ENCODE results near the gene MYRFL. TPM values are rescaled to one million over a fixed set of nuclear protein-coding genes. Genes with fewer than 3 reads are reported as not detected.

MYRFL gene
- polyA plus RNA-seq, 4 donors, result 16.7 to 56.5 (median 42.8) TPM

DNA sequence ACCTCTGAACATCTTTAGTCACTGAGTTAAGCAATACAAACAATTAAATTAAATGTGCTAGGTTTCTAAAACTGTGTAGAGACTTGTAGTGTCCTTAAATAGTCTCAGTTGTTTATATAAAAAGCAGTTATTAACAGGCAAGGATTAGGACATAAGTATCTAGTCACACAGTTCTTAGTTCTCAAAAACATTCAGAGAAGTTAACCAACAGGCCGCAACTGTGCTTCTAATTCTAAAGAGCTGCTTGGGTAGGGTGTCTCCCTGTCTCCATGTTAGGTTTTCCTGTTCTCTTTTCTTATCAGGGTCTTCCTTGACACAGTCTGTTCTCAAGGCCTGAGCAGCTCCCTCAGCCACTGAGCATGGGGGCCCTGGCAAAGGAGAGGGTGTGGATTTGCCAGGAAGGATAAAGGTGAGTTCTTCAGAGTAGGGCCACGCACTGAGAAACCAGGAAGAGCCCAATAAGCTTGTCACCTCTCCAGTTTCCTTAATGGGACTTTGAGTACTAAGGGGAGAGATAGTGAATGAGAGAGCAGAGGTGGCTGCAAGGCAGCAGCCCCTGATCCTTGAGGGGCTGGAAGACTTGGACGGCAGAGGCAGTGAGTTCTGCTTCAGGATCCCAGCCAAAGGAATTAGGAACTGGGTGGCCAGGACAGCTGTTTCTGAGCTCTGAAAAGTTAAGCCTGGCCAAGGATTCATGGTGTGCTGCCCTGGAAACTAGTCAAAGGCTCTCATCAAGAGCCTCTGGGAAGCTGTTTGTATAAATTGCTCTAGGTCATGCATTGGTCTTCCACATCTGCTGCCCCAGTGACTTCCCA is 177.3 kb downstream of the MYRFL start:
- Histone ChIP-seq H3K9me3 (ENCODE audit: control insufficient read depth in 2 of 2, insufficient read depth in 1 of 2, low read depth in 1 of 2, low read length in 1 of 2) (peaks cover 0 to 13% of the 10 kb centered on the region in 2 donors), H3K4me1 (ENCODE audit: control insufficient read depth in 3 of 3, insufficient read depth in 2 of 3, low read depth in 1 of 3, low read length in 2 of 3) (peaks cover 0 to 15% (median 8%) of the 10 kb centered on the region in 3 donors), H3K36me3 (ENCODE audit: control insufficient read depth in 3 of 3, insufficient read depth in 2 of 3, low read depth in 1 of 3, low read length in 3 of 3) (no peaks in the 10 kb centered on the region), H3K27ac (ENCODE audit: low read depth in 1 of 3, low read length in 2 of 3) (peak overlapping the region in 2 of 3 donors; percentile 30 to 71), H3K4me3 (ENCODE audit: low read depth in 1 of 3, low read length in 3 of 3) (no peak overlapping the region), H3K27me3 (ENCODE audit: control insufficient read depth in 3 of 3, insufficient read depth in 3 of 3, low read length in 3 of 3) (no peaks in the 10 kb centered on the region)
- 52 to 61% (median 57%) methylated on average over 3 of the region's 3 CpGs for WGBS, 3 donors
- FAIRE-seq (no peak), DNase-seq (peak; percentile 49 to 60)

- Histone ChIP-seq H3K27ac (ENCODE audit: low read depth in 1 of 3, low read length in 2 of 3) (peak overlapping the region in 1 of 3 donors; percentile 14), H3K36me3 (ENCODE audit: control insufficient read depth in 3 of 3, insufficient read depth in 2 of 3, low read depth in 1 of 3, low read length in 3 of 3) (no peaks in the 10 kb centered on the region), H3K9me3 (ENCODE audit: control insufficient read depth in 2 of 2, insufficient read depth in 1 of 2, low read depth in 1 of 2, low read length in 1 of 2) (peaks cover 0 to 13% of the 10 kb centered on the region in 2 donors), H3K4me1 (ENCODE audit: control insufficient read depth in 3 of 3, insufficient read depth in 2 of 3, low read depth in 1 of 3, low read length in 2 of 3) (peaks cover 0 to 15% (median 8%) of the 10 kb centered on the region in 3 donors), H3K27me3 (ENCODE audit: control insufficient read depth in 3 of 3, insufficient read depth in 3 of 3, low read length in 3 of 3) (no peaks in the 10 kb centered on the region), H3K4me3 (ENCODE audit: low read depth in 1 of 3, low read length in 3 of 3) (no peak overlapping the region)
- 68 to 87% (median 86%) methylated on average over 6 of the region's 6 CpGs for WGBS, 3 donors
- DNase-seq, result no peak
- FAIRE-seq, result no peak
Observed at GRCh38 chr12:70002912-70003255, 177.9 kb downstream of the MYRFL start.

DNA sequence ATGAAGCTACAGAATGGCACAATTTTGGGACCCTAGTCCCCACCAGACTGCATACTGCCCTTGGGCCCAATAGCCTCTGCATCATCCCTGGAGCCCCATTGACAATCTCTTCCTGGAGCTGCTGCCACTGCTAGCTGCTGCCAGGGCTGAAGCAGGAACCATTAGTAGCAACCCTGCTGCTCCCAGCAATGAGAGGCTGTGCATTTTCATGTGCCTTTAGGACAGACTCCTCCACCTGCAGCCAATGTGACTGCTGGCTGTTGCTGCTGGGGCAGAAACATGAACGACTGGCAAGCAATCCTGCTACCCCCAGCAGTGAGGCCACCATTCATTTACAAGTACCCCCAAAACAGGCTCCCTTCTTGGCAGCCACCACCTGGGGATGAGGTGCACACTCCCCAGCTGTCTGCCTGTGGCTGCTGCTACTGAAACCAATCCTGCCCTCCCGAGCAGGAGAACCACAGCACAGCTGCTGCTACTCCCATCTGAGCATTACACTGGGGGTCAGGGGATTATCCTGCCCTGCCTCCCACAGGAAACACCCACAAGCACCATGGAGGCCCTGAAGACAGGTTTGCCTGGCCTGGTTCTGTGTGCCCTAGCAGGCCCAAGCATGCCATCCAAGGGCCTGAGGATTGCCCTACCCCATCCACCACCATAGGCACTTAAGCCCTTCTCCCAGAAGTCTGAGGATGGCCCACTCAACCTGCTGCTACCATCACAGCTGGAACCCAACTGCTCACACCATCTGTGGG is 181.0 kb downstream of the MYRFL start:
- H3K36me3 ChIP-seq (ENCODE audit: control insufficient read depth in 3 of 3, insufficient read depth in 2 of 3, low read depth in 1 of 3, low read length in 3 of 3), result no peaks in the 10 kb centered on the region
- no peaks in the 10 kb centered on the region for H3K27me3 ChIP-seq (ENCODE audit: control insufficient read depth in 3 of 3, insufficient read depth in 3 of 3, low read length in 3 of 3)
- no peak overlapping the region for H3K4me3 ChIP-seq (ENCODE audit: low read depth in 1 of 3, low read length in 3 of 3)
- no peak overlapping the region for H3K27ac ChIP-seq (ENCODE audit: low read depth in 1 of 3, low read length in 2 of 3)
- 79 to 88% (median 82%) methylated on average over 2 of the region's 2 CpGs for WGBS, 3 donors
- no peak for DNase-seq
- H3K4me1 ChIP-seq (ENCODE audit: control insufficient read depth in 3 of 3, insufficient read depth in 2 of 3, low read depth in 1 of 3, low read length in 2 of 3), result peaks cover 0 to 15% (median 8%) of the 10 kb centered on the region in 3 donors
- peaks cover 0 to 17% of the 10 kb centered on the region in 2 donors for H3K9me3 ChIP-seq (ENCODE audit: control insufficient read depth in 2 of 2, insufficient read depth in 1 of 2, low read depth in 1 of 2, low read length in 1 of 2)
- no peak for FAIRE-seq

- WGBS, 3 donors, result 48 to 72% (median 48%) methylated on average over 2 of the region's 2 CpGs
- H3K27me3 ChIP-seq (ENCODE audit: control insufficient read depth in 3 of 3, insufficient read depth in 3 of 3, low read length in 3 of 3), result no peaks in the 10 kb centered on the region
- H3K27ac ChIP-seq (ENCODE audit: low read depth in 1 of 3, low read length in 2 of 3), result no peak overlapping the region
- no peaks in the 10 kb centered on the region for H3K36me3 ChIP-seq (ENCODE audit: control insufficient read depth in 3 of 3, insufficient read depth in 2 of 3, low read depth in 1 of 3, low read length in 3 of 3)
- no peak for FAIRE-seq
- H3K4me3 ChIP-seq (ENCODE audit: low read depth in 1 of 3, low read length in 3 of 3), result no peak overlapping the region
- no peak for DNase-seq
- H3K4me1 ChIP-seq (ENCODE audit: control insufficient read depth in 3 of 3, insufficient read depth in 2 of 3, low read depth in 1 of 3, low read length in 2 of 3), result peaks cover 0 to 14% (median 5%) of the 10 kb centered on the region in 3 donors
- peaks cover 0 to 17% of the 10 kb centered on the region in 2 donors for H3K9me3 ChIP-seq (ENCODE audit: control insufficient read depth in 2 of 2, insufficient read depth in 1 of 2, low read depth in 1 of 2, low read length in 1 of 2)
Observed at GRCh38 chr12:70006619-70006973, 181.6 kb downstream of the MYRFL start.

GRCh38 chr12:70007687-70008086 is 182.7 kb downstream of the MYRFL start:
- 77 to 82% (median 80%) methylated on average over 2 of the region's 2 CpGs for WGBS, 3 donors
- Histone ChIP-seq H3K27ac (ENCODE audit: low read depth in 1 of 3, low read length in 2 of 3) (no peak overlapping the region), H3K9me3 (ENCODE audit: control insufficient read depth in 2 of 2, insufficient read depth in 1 of 2, low read depth in 1 of 2, low read length in 1 of 2) (peaks cover 0 to 17% of the 10 kb centered on the region in 2 donors), H3K36me3 (ENCODE audit: control insufficient read depth in 3 of 3, insufficient read depth in 2 of 3, low read depth in 1 of 3, low read length in 3 of 3) (no peaks in the 10 kb centered on the region), H3K27me3 (ENCODE audit: control insufficient read depth in 3 of 3, insufficient read depth in 3 of 3, low read length in 3 of 3) (no peaks in the 10 kb centered on the region), H3K4me1 (ENCODE audit: control insufficient read depth in 3 of 3, insufficient read depth in 2 of 3, low read depth in 1 of 3, low read length in 2 of 3) (peaks cover 0 to 3% (median under 1%) of the 10 kb centered on the region in 3 donors), H3K4me3 (ENCODE audit: low read depth in 1 of 3, low read length in 3 of 3) (no peak overlapping the region)
- DNase-seq, result no peak
- no peak for FAIRE-seq

Other genes starting within 250 kb of the MYRFL start
- gene CCT2, start 239.8 kb upstream of the MYRFL start, polyA plus RNA-seq, result 100 to 1,000 TPM in 2 of 4 donors, 10 to 100 TPM in 2; 63.7 to 140 (median 104) TPM
- gene LRRC10, start 214.3 kb upstream of the MYRFL start, polyA plus RNA-seq, result not detected
- gene BEST3, start 125.9 kb upstream of the MYRFL start, polyA plus RNA-seq, result under 1 TPM in 2 of 4 donors, not detected in 2; 0.19 to 0.60 TPM
- 10 to 100 TPM; 26.5 to 61.9 (median 49.9) TPM for gene RAB3IP, start 86.4 kb upstream of the MYRFL start, polyA plus RNA-seq

Data from small intestine (tissue), 7 donors.